Astrocyte of the cerebellum (primary cell): ENCODE data around the gene RABGAP1.

Source experiments
- DNase-seq: peaks from one replicate; pipeline ENCODE4 v3.0.0-alpha.2; 2011; ENCODE audit warnings: low read depth
- H3K4me3 ChIP-seq: 2 replicates; pipeline ENCODE4 v1.5.1; 2011; ENCODE audit warnings: mild to moderate bottlenecking, low read depth, low read length, moderate library complexity
- in situ Hi-C: cut with HindIII; loops from 2 replicates; pipeline ENCODE4 v1.10.0; 2017; ENCODE audit warnings: low sequenced_read_pairs
- TF ChIP-seq, protein P1 (sequence below): IDR thresholded peaks from 2 replicates; pipeline ENCODE4 v1.5.1; 2012; ENCODE audit warnings: low read length, low read depth, moderate library complexity, mild to moderate bottlenecking; ENCODE audit errors: missing control alignments

The RABGAP1 gene

GRCh38 chr9:123120953-123121352 lies 180.1 kb downstream of the RABGAP1 start:
- no peak overlapping the region for H3K4me3 ChIP-seq
- TF ChIP-seq, protein P1, sequence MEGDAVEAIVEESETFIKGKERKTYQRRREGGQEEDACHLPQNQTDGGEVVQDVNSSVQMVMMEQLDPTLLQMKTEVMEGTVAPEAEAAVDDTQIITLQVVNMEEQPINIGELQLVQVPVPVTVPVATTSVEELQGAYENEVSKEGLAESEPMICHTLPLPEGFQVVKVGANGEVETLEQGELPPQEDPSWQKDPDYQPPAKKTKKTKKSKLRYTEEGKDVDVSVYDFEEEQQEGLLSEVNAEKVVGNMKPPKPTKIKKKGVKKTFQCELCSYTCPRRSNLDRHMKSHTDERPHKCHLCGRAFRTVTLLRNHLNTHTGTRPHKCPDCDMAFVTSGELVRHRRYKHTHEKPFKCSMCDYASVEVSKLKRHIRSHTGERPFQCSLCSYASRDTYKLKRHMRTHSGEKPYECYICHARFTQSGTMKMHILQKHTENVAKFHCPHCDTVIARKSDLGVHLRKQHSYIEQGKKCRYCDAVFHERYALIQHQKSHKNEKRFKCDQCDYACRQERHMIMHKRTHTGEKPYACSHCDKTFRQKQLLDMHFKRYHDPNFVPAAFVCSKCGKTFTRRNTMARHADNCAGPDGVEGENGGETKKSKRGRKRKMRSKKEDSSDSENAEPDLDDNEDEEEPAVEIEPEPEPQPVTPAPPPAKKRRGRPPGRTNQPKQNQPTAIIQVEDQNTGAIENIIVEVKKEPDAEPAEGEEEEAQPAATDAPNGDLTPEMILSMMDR = no peak
- DNase-seq = no peak
- in situ Hi-C loops = no loop called here

GRCh38 chr9:123121457-123121856 lies 180.6 kb downstream of the RABGAP1 start:
- TF ChIP-seq, protein P1 = no peak
- in situ Hi-C loops = no loop called here
- DNase-seq = no peak
- H3K4me3 ChIP-seq = no peak overlapping the region

DNA sequence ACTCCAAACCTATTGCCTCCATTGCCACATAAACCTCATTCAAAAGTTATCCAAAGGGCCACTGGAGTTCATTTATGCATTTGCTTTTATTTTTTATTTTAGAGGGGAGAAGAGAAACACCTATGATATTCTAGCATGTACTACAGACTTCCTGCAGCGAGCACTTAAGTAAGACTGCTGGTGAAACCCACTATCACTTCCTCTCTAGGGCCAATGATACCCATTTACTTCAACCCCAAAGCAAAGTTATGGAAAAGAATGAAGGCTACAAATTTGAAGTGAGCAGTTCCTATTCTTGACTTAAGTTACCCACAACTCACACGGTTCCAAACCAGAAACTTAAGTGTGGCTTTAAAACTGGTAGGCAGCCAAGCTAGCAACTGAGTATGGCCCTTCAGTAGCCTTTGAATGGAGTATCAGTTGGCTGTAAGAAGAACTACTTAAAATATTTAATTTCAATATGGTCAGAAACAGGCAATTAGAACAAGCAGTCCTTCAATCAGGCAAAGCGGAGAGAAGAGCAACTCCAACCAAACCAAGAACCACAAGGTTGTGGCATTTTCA lies 186.8 kb downstream of the RABGAP1 start:
- in situ Hi-C loops = no loop called here
- no peak overlapping the region for H3K4me3 ChIP-seq
- TF ChIP-seq, protein P1 = no peak
- DNase-seq = no peak

GRCh38 chr9:123128591-123128990 lies 187.8 kb downstream of the RABGAP1 start:
- no peak overlapping the region for H3K4me3 ChIP-seq
- TF ChIP-seq, protein P1 = no peak
- in situ Hi-C loops = no loop called here
- no peak for DNase-seq

DNA sequence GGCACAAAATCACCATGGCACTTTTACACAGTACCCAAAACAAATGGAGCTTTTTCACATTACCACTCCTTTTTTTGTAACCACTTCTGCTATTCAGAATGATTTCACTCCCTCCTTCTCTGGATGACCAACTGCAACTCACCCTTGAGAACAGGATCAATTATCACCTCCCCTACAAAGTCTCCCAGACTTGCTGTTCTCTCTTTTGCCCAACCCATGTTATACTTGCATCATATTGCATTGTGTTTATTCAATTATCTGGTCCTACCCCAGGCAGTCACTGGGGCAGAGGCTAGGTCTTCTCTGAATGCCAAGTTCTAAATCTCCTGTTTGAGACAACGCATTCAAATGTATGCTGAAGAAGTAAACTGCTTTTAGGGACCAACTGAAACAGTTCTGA lies 188.6 kb downstream of the RABGAP1 start:
- TF ChIP-seq, protein P1 = no peak
- no peak overlapping the region for H3K4me3 ChIP-seq
- no peak for DNase-seq
- in situ Hi-C loops = no loop called here

- TF ChIP-seq, protein P1 = no peak
- in situ Hi-C loops = no loop called here
- peak; percentile 31 for DNase-seq
- H3K4me3 ChIP-seq = no peak overlapping the region
Measured at GRCh38 chr9:123131258-123131657, 190.4 kb downstream of the RABGAP1 start.
